NOMO-1 treated with DMSO at 0.1 percent for 48 hours (cell line): ENCODE results near the gene RNF152.
"Not testable (repeated sequence)": the region's sequence is repeated elsewhere in the genome, so short reads cannot be mapped to it uniquely, and the experiment has no call there.

ENCODE experiments used
- DNase-seq: peaks from one replicate; lab custom pipeline; 2025; ENCODE audit not compliant: unreplicated experiment; lab: John Stamatoyannopoulos, UW

RNF152 gene

DNA sequence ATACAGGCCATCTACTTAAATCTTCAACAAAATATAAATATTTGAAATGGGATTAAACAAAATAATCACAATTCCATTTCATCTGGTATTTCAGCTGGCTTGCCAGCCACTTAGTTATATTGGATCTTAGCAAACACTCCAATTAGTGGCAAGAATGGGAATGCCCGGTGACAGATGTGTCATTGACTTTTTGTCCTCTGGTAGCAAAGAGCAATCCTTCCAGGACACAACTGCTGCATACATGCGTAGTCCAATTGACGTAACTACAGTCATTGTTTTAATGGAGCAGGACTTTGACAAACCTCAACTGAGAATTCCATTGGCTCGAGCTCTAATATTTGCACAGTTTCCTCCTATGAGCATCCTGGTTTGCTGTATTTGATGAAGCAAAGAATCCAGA, 69.9 kb downstream of the RNF152 start:
- no peak for DNase-seq

DNA sequence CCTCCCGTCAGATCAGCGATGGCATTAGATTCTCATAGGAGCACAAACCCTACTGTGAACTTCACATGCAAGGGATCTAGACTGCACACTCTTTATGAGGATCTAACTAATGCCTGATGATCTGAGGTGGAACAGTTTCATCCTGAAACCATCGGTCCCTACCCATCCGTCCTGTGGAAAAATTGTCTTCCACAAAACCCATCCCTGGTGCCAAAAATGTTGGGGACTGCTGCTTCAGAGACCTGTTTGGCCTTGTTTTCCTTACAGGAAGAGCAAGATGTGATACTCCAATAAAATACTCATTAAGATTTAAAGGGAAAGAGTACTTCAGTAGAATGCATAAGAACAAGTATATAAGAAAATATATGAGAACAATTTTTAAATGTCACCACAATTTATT, 71.1 kb downstream of the RNF152 start:
- no peak for DNase-seq

DNA sequence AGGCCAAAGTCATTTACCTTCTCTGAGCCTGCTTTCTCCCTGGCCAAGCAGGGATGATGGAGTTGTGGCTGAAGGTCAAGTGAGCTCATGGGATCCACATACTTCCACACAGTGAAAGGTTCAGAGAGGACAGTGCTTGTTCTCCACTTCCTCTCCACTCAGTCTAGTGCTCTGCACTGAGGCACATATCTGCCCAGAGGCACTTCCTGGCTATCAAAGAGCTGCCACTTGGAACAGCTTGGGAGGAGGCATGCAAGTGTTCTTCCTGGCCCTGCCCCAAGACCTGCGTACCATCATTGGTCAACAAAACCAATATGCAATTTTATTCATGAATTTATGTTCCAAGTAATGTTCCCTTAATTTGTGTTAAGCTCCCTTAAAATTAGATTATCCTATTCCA, 71.9 kb downstream of the RNF152 start:
- no peak for DNase-seq

DNA sequence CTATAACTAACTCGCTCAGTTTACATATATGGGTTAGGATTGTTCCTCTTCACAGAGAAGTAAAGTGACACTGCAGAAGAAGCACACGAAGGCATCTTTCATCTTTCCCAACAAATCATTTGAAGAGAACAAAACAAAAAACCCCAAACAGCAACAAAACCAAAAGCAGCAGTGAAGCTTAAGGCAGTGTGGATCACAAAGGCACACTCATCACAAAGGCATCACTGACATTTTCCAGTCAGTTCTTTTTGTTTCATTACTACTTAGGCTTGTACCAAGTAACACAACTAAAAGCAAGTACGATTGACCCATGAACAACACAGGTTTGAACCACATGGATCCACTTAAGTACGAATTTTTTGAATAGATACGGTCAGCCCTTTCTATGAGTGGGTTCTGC, 75.7 kb downstream of the RNF152 start:
- no peak for DNase-seq

DNA sequence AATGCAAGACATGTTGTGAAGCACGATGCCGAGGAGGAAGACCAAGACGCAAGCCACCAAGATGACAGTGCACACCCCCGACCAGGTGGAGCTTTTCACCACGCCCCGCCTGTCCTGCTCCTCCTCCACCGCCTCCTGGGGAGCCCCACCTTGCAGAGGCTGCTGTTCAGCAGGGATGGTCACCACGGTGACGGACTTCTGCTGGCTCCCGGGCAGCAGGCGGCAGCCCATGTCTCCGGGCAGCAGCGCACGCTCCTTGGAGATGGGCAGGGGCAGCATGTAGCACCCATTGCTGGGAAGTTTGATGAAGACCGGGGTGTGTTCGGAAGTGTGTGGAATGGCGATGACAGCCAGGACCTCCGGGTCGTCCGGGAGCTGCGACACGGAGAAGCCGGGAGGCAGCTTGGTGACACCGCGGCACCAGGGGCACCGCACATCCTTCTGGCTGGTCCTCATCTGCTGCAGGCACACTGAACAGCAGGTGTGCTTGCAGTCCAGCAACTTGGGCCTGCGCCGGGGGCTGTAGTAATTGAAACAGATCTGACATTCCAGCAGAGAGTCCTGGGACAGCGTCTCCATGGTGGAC, 76.8 kb downstream of the RNF152 start:
- DNase-seq = no peak

DNA sequence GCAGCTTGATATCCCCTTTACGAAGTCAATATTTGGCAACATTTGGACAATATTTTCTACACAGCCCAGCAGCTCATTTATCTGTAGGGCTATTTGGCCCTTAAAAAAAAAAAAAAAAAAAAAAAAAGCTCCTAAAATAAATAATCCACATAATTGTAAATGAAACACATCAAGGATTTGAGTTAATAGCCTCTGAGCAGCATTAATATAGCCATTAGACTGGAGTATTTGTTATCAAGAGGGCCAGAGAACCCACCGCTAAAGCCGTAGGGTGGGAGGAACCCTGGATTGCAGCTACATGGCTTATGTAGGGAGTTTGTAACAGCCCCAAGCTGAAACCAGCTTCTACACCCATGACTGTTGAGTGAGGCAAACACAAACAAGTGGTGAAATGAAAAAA, 84.5 kb downstream of the RNF152 start:
- no peak for DNase-seq

DNA sequence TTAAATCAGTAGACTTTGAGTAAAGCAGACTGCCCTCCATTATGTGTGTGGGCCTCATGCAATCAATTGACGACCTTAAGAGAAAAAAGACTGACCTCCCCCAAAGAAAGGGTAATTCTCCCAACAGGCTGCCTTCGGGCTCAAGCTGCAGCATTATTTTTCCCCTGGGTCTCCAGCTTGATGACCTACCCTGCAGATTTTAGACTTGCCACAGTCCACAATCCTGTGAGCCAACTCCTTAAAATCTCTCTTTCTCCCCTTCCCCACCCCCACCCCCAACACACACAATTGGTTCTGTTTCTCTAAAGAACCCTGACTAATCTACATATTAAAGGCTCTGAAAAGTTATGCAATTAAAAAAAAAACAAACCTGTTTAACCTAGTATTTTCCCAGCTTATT, 89.4 kb downstream of the RNF152 start:
- no peak for DNase-seq

DNA sequence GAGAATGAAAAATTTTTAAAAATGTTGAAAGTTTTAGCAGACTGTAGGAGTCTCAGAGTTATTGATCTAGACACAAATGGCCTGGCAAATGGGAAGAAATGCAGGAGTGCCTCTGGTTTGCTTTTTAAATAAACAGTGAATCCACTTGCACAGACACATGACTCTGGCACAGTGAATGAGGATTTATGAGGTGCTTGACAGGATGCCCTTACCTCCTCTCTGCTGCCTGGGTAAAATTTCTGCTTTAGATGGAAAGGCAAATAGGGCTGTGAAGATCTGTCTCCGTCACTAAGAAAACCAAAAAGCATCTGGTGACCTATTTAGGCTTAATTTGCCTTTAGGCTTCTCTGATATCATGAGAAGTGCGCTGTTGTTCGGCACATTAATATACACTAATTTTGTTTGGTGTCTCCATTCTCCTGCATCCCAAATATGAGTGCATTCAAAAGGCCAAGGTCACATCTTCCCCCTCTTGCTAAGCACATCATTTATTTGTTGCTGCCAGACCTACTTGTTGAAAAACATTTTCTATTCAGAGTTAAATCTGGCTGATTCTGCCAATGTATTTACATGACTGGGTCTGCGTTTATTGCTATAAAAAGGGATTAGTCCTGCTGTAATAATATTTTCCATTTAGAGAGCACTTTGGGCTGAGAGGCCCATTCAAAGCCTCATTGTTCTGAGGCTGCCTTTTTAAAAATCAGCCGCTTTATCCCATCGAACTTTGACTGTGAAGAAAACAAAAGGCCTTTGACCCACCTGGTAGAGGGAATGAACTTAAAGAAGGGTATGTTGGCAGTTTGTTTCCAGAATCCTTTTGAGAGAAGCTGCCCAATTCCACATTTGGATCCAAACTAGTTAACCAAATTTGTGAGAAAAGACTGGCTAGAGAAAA, 94.9 kb downstream of the RNF152 start:
- DNase-seq = no peak

DNA sequence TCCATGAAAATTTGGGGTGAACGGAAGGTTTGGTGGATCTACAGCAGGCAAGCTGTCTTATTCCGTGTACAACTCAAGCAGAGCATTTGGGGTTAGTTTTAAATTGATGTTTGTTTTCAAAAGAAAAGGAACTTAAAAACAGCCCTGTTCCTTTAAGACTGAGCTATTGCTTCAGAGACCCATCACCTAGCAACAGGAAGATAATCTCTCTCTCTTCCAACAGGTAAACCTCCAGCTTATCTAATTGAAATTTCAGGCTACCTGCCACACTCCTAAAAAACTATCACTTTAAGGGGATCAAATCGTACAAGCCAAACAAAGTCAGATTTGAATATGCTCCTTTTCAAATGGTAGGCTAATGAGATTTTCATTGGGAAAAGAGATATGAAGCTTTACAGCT, 101.8 kb downstream of the RNF152 start:
- no peak for DNase-seq

DNA sequence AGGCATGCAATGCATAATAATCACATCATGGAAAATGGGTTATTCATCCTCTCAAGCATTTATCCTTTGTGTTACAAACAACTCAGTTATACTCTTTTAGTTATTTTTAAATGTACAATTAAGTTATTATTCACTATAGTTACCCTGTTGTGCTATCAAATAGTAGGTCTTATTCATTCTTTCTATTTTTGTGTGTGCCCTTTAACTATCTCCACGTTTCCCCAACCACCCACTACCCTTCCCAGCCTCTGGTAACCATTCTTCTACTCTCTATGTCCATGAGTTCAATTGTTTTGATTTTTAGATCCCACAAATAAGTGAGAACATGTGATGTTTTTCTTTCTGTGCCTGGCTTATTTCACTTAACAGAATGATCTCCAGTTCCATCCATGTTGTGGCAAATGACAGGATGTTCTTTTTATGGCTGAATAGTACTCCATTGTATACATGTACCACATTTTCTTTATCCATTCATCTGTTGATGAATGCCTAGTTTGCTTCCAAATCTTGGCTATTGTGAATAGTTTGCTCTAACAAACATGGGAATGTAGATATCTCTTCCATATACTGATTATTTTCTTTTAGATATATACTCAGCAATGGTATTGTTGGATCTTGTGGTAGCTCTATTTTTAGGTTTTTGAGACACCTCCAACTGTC, 105.7 kb downstream of the RNF152 start:
- DNase-seq = not testable (repeated sequence)

DNA sequence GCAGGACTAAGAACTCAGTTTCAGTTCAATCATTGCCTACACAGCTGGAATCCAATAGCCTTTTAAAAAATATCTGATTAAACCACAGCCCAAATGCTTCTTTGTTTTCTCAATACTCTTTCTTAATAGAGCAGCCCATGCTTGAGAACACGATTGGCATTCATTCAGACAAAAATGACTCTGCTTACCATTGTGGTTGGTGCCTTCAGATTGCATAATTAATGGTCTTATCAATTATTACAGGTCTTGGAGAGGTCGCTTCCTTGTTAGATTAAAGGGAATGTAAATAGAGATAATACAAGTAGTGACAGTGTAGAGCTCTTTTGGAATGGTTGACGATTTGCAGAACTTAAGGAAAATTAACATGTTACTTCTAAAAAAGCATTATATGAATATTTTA, 107.2 kb downstream of the RNF152 start:
- DNase-seq = no peak

DNA sequence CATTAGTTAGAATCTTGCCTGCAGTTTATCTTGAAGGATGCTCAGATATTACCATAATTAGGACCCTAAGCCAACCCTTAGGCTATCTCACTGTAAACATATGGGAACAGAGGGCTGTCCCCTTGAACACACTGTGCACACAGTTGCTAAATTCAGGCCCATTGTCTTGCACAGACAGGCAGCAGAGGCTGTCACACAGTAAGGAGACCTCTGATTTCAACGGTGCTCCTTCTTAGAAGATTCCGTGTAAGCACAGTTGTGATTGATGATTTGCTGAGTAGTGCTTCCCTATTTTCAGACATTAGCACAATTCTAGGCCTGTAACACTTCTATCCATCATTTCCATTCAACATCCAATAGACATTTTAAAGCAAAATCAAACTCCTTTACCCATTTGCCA, 108.0 kb downstream of the RNF152 start:
- no peak for DNase-seq

DNA sequence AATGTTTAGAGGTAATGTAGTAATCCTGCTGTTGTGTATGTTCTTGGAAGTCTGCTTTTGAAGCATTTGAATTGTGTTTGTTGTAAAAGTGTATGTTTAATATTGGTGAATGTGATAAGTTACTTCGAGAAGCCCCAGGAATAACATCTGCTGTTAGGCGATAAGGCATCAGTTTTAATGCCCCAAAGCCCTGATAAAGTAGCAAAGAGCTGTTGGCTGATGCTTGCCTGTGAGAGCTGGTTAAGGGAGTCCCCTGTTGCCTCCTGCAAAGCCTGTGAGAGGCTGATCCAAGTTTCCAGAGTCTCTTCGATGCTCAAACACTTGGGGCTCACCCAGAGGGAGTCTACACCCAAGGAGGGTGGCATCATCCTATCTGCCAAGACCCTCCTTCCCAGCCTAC, 110.3 kb downstream of the RNF152 start:
- DNase-seq = no peak

DNA sequence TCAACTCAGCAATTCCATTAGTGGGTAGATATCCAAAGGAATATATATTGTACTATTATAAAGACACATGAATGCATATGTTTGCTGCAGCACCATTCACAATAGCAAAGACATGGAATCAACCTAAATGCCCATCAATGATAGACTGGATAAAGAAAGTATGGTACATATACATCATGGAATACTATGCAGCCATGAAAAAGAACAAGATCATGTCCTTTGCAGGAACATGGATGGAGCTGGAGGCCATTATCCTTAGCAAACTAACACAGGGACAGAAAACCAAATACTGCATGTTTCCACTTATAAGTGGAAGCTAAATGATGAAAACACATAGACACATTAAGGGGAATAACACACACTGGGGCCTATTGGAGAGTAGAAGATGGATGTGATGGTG, 116.6 kb downstream of the RNF152 start:
- not testable (repeated sequence) for DNase-seq

DNA sequence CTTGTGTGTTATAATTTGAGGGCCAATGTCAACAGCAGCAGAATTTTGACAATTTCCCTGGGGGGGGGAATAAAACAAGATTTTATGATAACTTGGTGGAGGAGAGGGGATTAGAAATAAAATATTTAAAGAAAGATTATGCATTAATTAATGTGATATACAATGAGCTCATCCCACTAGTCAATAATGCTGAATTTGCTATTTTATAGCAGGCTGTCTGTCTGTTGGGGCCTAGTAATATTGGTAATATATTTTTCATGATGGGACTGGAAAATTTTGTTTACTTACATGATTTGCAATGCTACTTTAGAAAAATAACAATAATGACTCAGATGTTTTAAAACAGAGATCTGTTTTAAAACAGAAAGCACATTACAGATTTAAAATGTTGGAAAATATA, 118.0 kb downstream of the RNF152 start:
- DNase-seq = no peak

DNA sequence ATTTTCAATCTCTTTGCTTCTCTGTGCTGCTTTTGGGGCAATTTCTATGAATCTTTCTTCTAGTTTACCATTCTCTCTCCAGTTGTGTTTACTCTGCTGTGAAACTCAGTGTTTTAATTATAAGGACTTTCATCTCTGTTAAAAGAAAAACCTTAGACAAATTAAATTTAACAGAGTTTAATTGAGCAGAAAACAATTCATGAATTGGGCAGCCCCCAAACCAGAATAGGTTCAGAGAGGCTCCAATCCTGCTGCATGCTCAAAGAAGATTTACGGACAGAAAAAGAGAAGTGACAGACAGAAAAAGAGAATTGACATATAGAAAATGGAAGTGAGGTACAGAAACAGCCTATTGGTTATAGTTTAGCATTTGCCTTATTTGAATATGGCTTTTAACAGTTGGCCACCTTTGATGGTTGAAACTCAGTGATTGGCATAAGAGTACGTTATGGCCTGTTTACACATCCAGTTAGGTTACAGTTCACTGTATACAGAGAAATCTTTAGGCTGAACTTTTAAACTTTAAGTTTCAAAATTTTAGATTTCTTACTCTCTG, 120.4 kb downstream of the RNF152 start:
- no peak for DNase-seq

DNA sequence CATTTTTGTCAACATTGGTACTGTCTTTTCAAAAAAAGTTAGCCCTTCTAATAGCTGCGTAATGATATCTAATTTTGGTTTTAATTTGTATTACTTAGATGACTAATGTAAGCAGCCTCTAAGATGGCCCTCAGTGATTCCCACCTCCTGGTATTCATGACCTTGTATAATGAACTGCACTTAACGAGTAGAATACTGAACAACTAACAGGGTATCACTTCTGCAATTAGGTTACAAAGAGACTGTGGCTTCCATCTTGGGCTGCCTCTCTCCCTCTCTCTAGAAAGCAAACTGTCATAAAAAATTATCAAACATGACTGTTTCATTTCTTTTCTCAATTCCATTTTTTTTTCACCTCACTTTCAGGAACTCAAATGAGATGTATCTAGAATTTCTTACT, 120.9 kb downstream of the RNF152 start:
- no peak for DNase-seq

DNA sequence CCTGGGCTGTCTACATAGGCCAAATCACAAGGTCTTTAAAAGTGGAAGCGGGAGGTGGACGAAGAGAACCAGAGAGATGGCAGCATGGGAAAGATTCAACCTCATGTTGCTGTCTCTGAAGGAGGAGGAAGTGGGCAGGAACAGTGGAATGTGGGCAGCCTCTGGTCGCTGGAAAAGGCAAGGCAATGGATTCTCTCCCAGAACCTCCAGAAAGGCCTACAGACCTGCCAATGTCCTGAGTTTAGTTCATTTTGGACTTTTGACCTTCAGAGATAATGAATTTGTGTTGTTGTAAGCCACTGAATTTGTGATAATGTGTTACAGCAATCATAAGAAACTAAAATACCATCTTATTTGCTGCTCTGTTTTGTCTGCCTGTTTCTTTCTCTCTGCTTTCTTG, 122.5 kb downstream of the RNF152 start:
- DNase-seq = no peak

DNA sequence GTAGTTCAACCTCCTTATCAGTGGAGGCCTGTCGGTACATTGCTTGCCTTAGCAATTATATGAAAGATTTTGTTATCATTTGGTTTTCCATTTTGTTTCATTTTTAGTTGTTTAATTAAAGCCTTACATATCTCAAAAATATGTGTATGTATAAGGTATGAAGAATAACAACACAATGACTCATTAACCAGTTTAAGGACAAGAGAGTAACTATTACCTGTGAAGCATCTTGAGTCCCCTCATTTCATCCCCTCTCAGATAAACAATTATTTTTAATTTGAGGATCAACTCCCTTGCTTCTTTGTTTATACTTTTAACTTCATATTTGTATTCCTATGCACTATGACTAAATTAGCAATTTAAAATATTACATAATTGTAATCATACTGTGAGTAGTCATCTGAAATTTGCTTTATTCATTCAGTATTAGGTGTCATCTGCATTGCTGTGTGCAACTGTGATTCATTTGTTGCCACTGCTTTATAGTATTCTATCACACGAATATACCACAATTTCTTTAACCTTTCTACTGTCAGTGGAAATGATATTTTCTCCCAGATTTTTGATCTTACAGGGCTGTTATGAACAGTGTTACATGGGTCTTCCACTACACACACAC, 126.4 kb downstream of the RNF152 start:
- no peak for DNase-seq

DNA sequence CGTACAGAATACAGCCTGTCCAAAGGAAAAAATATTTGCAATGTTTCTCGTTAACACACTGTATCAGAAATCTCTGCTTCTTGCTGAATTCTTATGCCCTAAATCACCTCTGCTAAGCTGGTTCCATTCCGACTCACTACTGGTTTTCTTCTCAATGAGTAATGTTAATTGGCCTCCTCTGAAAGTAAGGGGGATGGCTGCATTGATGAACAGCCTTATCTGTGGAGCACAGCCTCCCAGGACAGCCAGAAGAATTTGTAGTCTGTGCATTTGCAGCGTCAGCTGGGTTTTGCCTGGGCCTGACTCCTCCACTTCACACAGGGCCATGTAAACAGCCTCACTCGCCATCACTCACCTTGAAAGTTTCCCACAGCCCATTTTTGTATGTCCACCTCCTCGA, 127.7 kb downstream of the RNF152 start:
- DNase-seq = no peak

DNA sequence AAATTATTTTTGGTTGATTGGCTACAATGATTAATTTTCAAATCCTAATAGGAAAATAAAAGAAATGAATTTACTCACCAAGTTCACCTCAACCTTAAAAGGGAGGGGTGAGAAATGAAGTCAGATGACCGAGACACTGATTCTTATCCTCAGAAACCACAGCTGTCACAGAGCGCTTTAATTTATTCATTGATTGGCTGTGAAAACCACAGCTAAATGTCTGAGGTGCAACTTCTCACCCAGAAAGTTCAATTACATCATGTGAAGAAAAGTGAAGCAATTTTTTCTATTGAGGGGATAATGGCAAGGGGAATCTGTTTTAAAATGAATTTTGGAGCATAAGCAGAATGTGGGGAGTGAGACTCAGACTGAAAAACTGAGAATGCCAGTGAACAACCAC, 128.4 kb downstream of the RNF152 start:
- DNase-seq = peak; percentile 68

DNA sequence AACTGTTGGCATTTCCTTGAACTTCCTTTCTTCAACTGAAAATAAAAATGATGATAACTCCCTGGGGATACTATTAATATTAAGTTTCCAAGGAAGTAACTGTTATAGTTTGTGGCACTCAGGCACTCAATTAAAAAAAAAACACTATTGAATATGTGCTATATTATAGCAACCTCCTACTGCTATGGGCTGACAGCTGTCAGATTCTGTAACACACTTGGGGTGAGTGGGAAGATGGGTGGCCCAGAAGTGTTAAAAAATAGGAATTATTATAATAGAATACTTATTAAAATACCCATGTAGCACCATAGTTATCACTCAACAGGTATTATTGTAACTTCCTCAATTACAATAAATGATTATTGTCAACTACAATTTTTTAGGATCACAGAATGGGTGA, 130.9 kb downstream of the RNF152 start:
- no peak for DNase-seq
